NAMALWA (cell line): Measurements from ENCODE around the gene SERINC5.

Source experiments
- DNase-seq: peaks from one replicate; pipeline ENCODE4 v3.0.0-alpha.2; 2015; ENCODE audit warnings: low spot score

Gene SERINC5

GRCh38 chr5:80254767-80255430, 949 bp downstream of the SERINC5 start:
- DNase-seq: peak; percentile 48

- DNase-seq: no peak
Measured at GRCh38 chr5:80251636-80252035, 4.2 kb downstream of the SERINC5 start.

GRCh38 chr5:80250801-80251200, 5.0 kb downstream of the SERINC5 start:
- DNase-seq: no peak

GRCh38 chr5:80249901-80250300, 5.9 kb downstream of the SERINC5 start:
- DNase-seq: no peak

GRCh38 chr5:80248378-80248777, 7.5 kb downstream of the SERINC5 start:
- no peak for DNase-seq

- DNase-seq: peak; percentile 60
Measured at GRCh38 chr5:80246995-80247729, 8.7 kb downstream of the SERINC5 start.

GRCh38 chr5:80246001-80246758, 9.7 kb downstream of the SERINC5 start:
- no peak for DNase-seq

- DNase-seq: no peak
Measured at GRCh38 chr5:80243567-80243966, 12.3 kb downstream of the SERINC5 start.

- no peak for DNase-seq
Measured at GRCh38 chr5:80242849-80243248, 13.0 kb downstream of the SERINC5 start.

GRCh38 chr5:80240368-80240986, 15.4 kb downstream of the SERINC5 start:
- no peak for DNase-seq

- DNase-seq: no peak
Measured at GRCh38 chr5:80239680-80240367, 16.0 kb downstream of the SERINC5 start.

GRCh38 chr5:80238778-80239679, 16.8 kb downstream of the SERINC5 start:
- peak; percentile 65 for DNase-seq

- DNase-seq: peak; percentile 74
Measured at GRCh38 chr5:80238097-80238496, 17.8 kb downstream of the SERINC5 start.

- DNase-seq: no peak
Measured at GRCh38 chr5:80237243-80237642, 18.6 kb downstream of the SERINC5 start.

- DNase-seq: no peak
Measured at GRCh38 chr5:80234116-80234948, 21.5 kb downstream of the SERINC5 start.

- no peak for DNase-seq
Measured at GRCh38 chr5:80231693-80232092, 24.2 kb downstream of the SERINC5 start.

GRCh38 chr5:80231243-80231642, 24.6 kb downstream of the SERINC5 start:
- DNase-seq: no peak

GRCh38 chr5:80230269-80230992, 25.4 kb downstream of the SERINC5 start:
- DNase-seq: no peak

GRCh38 chr5:80229902-80230255, 26.0 kb downstream of the SERINC5 start:
- DNase-seq: no peak
